Vagina (tissue), 2 donors: ENCODE data around the gene MAS1.

Experiments used
- POLR2A ChIP-seq, 2 donors: fragments of 450-650 bp; IDR thresholded peaks; one replicate each; pipeline ENCODE4 v1.6.1; 2017; ENCODE audit warnings: antibody characterized with exemption in 2 of 2, mild to moderate bottlenecking in 2 of 2, moderate library complexity in 2 of 2
- POLR2AphosphoS5 ChIP-seq, 2 donors: sonication (generic); formaldehyde crosslinking; IDR thresholded peaks; one replicate each; pipeline ENCODE4 v1.9.0; 2017; ENCODE audit warnings: antibody characterized with exemption in 2 of 2, mild to moderate bottlenecking in 2 of 2, low read depth in 1 of 2; ENCODE audit not compliant: insufficient read depth in 1 of 2
- TF ChIP-seq, protein P1 (sequence below), 3 experiments: fragments of 450-650 bp in 2 of 3; fragments of 200-600 bp in 1 of 3; sonication (generic) in 1 of 3; IDR thresholded peaks; one replicate each; pipeline ENCODE4 v1.5.1; 2017 to 2019; ENCODE audit warnings: antibody characterized with exemption in 3 of 3, mild to moderate bottlenecking in 2 of 3, moderate library complexity in 2 of 3

DNA sequence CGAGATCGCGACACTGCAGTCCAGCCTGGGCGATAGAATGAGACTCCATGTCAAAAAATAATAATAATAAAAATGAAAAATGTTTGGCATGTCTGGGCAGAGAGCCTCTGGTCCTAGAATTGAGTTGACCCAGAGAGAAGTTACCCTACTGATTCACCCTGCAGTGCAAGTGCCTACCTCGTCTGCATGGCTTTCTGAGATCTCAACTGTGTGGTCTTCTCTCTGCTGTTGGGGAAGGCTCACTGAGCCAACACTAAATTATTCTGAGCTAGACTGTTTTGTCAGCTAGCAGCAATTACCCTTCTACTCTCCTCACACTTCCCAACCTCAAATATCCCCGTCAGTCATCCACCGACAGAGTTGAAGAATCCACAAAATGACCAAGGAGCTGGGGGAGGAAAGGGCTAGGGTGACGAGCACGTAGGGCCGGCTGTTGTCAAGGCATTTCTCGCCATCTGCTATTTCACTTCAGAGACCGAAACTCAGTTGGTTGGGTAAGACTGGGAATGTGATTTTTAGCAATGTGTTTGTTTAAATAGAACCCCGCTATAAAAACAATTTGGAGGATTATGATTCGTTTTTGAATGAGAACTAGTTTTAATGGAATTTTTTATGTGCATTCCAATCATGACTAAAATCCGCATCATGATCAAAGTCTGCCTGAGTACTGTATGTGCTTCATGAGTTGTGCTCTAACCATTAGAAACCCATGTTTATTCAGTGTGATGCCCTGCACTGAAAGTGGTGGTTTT, 9.4 kb downstream of the MAS1 start:
- TF ChIP-seq, protein P1, sequence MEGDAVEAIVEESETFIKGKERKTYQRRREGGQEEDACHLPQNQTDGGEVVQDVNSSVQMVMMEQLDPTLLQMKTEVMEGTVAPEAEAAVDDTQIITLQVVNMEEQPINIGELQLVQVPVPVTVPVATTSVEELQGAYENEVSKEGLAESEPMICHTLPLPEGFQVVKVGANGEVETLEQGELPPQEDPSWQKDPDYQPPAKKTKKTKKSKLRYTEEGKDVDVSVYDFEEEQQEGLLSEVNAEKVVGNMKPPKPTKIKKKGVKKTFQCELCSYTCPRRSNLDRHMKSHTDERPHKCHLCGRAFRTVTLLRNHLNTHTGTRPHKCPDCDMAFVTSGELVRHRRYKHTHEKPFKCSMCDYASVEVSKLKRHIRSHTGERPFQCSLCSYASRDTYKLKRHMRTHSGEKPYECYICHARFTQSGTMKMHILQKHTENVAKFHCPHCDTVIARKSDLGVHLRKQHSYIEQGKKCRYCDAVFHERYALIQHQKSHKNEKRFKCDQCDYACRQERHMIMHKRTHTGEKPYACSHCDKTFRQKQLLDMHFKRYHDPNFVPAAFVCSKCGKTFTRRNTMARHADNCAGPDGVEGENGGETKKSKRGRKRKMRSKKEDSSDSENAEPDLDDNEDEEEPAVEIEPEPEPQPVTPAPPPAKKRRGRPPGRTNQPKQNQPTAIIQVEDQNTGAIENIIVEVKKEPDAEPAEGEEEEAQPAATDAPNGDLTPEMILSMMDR (IDR thresholded peaks at IDR 0.05): no peak
- no peak for TF ChIP-seq POLR2A (IDR thresholded peaks at IDR 0.05)
- TF ChIP-seq POLR2AphosphoS5 (IDR thresholded peaks at IDR 0.05; ENCODE audit: insufficient read depth in 1 of 2, low read depth in 1 of 2): peak in 1 of 2 donors; percentile 13
